ENCODE measurements around the gene FAM124A.

- TF ChIP-seq CTCF (IDR thresholded peaks at IDR 0.05; ENCODE audit: low read depth, low read length) = no peak
- no peak for TF ChIP-seq MAX (IDR thresholded peaks at IDR 0.05; ENCODE audit: low read depth, low read length)
Measured at GRCh38 chr13:51235186-51235585, 13.0 kb downstream of the FAM124A start.
